Neutrophil (primary cell): ENCODE measurements around the gene GOLGA8M.
"Not testable (repeated sequence)": the region's sequence is repeated elsewhere in the genome, so short reads cannot be mapped to it uniquely, and the experiment has no call there.

ENCODE experiments used
- H3K27ac ChIP-seq: fragments of 200-600 bp; sonication (generic); 2 replicates; pipeline ENCODE4 v1.5.1; 2016; ENCODE audit warnings: mild to moderate bottlenecking, moderate library complexity
- H3K27me3 ChIP-seq: fragments of 200-600 bp; sonication (generic); 2 replicates; pipeline ENCODE4 v1.6.0; 2016; ENCODE audit warnings: mild to moderate bottlenecking
- H3K36me3 ChIP-seq: fragments of 200-600 bp; sonication (generic); 2 replicates; pipeline ENCODE4 v1.5.1; 2017
- H3K4me1 ChIP-seq, 2 experiments: fragments of 200-600 bp in 1 of 2; sonication (generic) in 1 of 2; 1 replicate in 1 of 2; 2 replicates in 1 of 2; pipeline versions ENCODE4 v1.5.1 to v1.6.1; 2013 to 2016; ENCODE audit warnings: low read depth in 1 of 2, low read length in 1 of 2, mild to moderate bottlenecking in 1 of 2, moderate library complexity in 1 of 2; ENCODE audit not compliant: control insufficient read depth in 1 of 2, insufficient read depth in 1 of 2
- H3K4me3 ChIP-seq, 2 experiments: fragments of 200-600 bp in 1 of 2; sonication (generic) in 1 of 2; 1 replicate in 1 of 2; 2 replicates in 1 of 2; pipeline ENCODE4 v1.5.1; 2013 to 2016; ENCODE audit warnings: low read depth in 1 of 2, low read length in 1 of 2, mild to moderate bottlenecking in 1 of 2, moderate library complexity in 1 of 2
- H3K9me3 ChIP-seq: fragments of 200-600 bp; sonication (generic); 2 replicates; pipeline ENCODE4 v1.5.1; 2016

Gene GOLGA8M

GRCh38 chr15:28714176-28714575 lies 2.0 kb upstream of the GOLGA8M start:
- not testable (repeated sequence) for H3K27me3 ChIP-seq, H3K4me3 ChIP-seq, H3K27ac ChIP-seq, H3K4me1 ChIP-seq, H3K36me3 ChIP-seq, H3K9me3 ChIP-seq

DNA sequence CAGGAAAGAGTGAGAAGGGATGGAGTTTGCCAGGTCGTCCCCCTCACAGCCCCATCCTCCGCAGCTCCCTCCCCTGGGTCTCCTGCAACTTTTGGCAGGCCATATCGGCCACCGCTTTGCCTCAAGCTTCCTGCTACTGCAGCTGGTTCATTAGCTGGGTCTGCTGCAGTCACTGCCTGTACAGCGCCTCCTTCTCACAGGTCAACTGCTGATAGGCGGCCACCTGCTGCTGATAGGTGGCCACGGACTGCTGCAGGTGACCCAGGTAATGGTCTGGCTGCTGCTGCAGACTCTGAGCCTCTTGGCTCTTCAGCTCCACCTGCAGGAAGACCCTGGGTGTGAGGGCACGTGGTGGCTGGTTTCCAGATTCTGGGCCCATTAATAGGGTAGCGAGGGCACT lies 8.3 kb downstream of the GOLGA8M start:
- not testable (repeated sequence) for H3K36me3 ChIP-seq, H3K9me3 ChIP-seq, H3K4me3 ChIP-seq, H3K27me3 ChIP-seq, H3K4me1 ChIP-seq, H3K27ac ChIP-seq

- not testable (repeated sequence) for H3K4me1 ChIP-seq
Measured at GRCh38 chr15:28702427-28702826, 9.8 kb downstream of the GOLGA8M start.

GRCh38 chr15:28694006-28694751 lies 18.0 kb downstream of the GOLGA8M start:
- not testable (repeated sequence) for H3K9me3 ChIP-seq, H3K27me3 ChIP-seq, H3K4me3 ChIP-seq, H3K36me3 ChIP-seq, H3K27ac ChIP-seq, H3K4me1 ChIP-seq

More at GRCh38 chr15:28702427-28702826, 9.8 kb downstream of the GOLGA8M start:
- H3K27ac ChIP-seq, H3K9me3 ChIP-seq, H3K36me3 ChIP-seq, H3K4me3 ChIP-seq, H3K27me3 ChIP-seq: not testable (repeated sequence)

DNA sequence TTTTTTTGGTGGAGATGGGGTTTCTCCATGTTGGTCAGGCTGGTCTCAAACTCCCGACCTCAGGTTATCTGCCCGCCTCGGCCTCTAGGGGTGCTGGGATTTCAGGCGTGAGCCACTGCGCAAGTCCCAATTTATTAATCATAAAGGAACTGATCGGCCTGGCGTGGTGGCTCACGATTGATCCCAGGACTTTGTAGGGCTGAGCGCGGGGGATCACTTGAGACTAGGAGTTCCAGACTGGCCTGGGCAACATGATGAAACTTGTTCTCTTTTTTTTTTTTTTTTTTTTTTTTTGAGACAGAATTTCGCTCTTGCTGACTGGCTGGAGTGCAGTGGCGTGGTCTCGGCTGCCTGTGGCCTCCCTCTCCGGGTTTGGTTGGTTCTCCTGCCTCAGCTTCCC lies 19.2 kb downstream of the GOLGA8M start:
- H3K27ac ChIP-seq, H3K27me3 ChIP-seq, H3K36me3 ChIP-seq, H3K4me1 ChIP-seq, H3K9me3 ChIP-seq, H3K4me3 ChIP-seq: not testable (repeated sequence)

DNA sequence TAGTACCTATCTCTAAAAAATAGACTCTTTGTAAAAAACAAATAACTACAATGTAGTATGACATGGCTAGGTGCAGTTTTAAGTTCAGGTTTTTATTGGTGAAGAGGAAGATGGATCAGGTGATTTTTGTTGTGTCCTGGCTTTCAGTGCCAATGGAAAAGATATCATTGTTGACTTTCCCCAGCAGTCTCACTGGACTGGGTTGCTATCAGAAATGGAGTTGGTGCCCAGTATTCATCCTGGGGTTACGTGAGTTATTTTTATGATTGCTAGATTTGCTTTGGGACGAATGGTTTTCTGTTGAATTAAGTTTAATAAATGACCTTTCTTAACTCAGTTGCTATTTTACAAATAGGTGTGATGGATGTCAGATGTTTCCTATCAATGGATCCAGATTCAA lies 38.7 kb downstream of the GOLGA8M start:
- not testable (repeated sequence) for H3K36me3 ChIP-seq, H3K4me3 ChIP-seq, H3K27me3 ChIP-seq, H3K27ac ChIP-seq, H3K9me3 ChIP-seq, H3K4me1 ChIP-seq

- H3K4me1 ChIP-seq, H3K4me3 ChIP-seq, H3K9me3 ChIP-seq, H3K27ac ChIP-seq, H3K36me3 ChIP-seq, H3K27me3 ChIP-seq: not testable (repeated sequence)
Measured at GRCh38 chr15:28672122-28672521, 40.1 kb downstream of the GOLGA8M start.

GRCh38 chr15:28666402-28666801 lies 45.8 kb downstream of the GOLGA8M start:
- H3K36me3 ChIP-seq, H3K9me3 ChIP-seq, H3K4me3 ChIP-seq, H3K27ac ChIP-seq, H3K27me3 ChIP-seq, H3K4me1 ChIP-seq: not testable (repeated sequence)

- H3K27me3 ChIP-seq, H3K4me3 ChIP-seq, H3K4me1 ChIP-seq, H3K36me3 ChIP-seq, H3K27ac ChIP-seq, H3K9me3 ChIP-seq: not testable (repeated sequence)
Measured at GRCh38 chr15:28664575-28664974, 47.6 kb downstream of the GOLGA8M start.

DNA sequence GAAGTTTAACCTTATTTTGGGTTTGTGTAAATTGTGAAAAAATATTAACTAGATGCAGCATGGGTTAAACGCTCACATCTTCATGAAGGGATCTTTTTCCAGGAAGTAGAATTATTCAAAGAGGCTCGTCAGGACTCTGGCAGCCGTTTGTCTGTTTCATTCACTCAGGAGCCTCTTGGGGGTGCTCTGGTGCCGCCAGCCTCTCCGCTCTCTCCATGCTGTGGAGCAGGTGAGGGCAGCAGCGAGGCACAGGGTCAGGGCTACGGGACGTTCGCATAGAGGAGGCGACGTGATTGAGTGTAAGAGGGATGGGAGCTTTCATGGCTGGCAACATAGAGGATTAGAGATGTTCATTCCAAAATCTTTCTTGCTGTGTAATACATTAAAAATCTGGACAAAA lies 48.5 kb downstream of the GOLGA8M start:
- not testable (repeated sequence) for H3K4me1 ChIP-seq, H3K4me3 ChIP-seq, H3K36me3 ChIP-seq, H3K9me3 ChIP-seq, H3K27ac ChIP-seq, H3K27me3 ChIP-seq

- not testable (repeated sequence) for H3K4me3 ChIP-seq, H3K4me1 ChIP-seq, H3K27ac ChIP-seq, H3K36me3 ChIP-seq, H3K27me3 ChIP-seq, H3K9me3 ChIP-seq
Measured at GRCh38 chr15:28660750-28661149, 51.5 kb downstream of the GOLGA8M start.

DNA sequence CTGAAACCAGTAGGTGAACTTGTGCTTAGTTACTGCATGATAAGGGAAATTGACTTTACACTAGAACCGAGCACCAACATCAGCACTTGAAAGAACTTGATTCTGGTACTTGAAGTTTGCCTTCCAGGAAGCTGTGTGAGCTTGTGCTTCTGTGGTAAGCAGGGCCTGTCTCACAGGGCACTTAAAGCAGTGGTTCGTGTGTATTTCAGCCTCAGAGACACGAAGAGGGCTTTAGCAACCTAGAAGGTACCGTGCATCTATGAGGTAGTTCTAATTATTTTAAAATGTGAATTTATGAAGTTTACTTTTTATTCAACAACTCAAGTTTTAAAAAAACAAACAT lies 56.2 kb downstream of the GOLGA8M start:
- H3K27me3 ChIP-seq, H3K9me3 ChIP-seq, H3K4me3 ChIP-seq, H3K4me1 ChIP-seq, H3K36me3 ChIP-seq, H3K27ac ChIP-seq: not testable (repeated sequence)

- H3K36me3 ChIP-seq, H3K27me3 ChIP-seq, H3K4me1 ChIP-seq, H3K27ac ChIP-seq, H3K4me3 ChIP-seq, H3K9me3 ChIP-seq: not testable (repeated sequence)
Measured at GRCh38 chr15:28655329-28656017, 56.7 kb downstream of the GOLGA8M start.

DNA sequence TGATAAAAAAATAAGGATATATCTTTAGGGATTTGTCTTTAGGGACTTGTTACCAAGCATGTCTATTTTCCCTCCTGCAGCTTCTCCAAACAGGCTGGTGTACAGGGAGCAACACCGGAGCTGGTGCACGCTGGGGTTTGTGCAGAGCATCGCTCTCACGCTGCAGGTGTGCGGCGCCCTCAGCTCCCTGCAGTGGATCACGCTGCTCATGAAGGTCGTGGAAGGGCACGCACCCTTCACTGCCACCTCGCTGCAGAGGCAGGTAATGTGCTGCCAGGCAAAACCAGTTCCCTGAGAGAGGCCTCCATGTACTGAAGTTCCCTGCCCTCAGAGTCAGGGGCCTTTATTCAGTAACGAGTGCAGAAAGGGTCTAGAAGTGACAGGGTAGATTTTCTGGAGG lies 58.0 kb downstream of the GOLGA8M start:
- H3K27me3 ChIP-seq, H3K36me3 ChIP-seq, H3K27ac ChIP-seq, H3K4me1 ChIP-seq, H3K4me3 ChIP-seq, H3K9me3 ChIP-seq: not testable (repeated sequence)
